HepG2 (cell line): Measurements from ENCODE around the gene LRRIQ4. TPM values are rescaled to one million over a fixed set of nuclear protein-coding genes. Genes with fewer than 3 reads are reported as not detected.

Source experiments
- CREM ChIP-seq, 2 experiments: sonication (generic) in 1 of 2; formaldehyde crosslinking in 1 of 2; IDR thresholded peaks; 2 replicates each; pipeline versions ENCODE4 v1.4.0 to v1.6.1; 2016 to 2020; ENCODE audit warnings: antibody characterized with exemption in 1 of 2, mild to moderate bottlenecking in 1 of 2, missing genetic modification reagents in 1 of 2
- ETV6 ChIP-seq: sonication (generic); formaldehyde crosslinking; conservative IDR thresholded peaks from 2 replicates; pipeline ENCODE4 v1.4.0; 2020; ENCODE audit warnings: missing genetic modification reagents
- FIP1L1 ChIP-seq: fragments of 200-400 bp; formaldehyde crosslinking; IDR thresholded peaks from 2 replicates; pipeline ENCODE4 v1.6.1; 2018; ENCODE audit warnings: low read depth, mild to moderate bottlenecking, low read length, moderate library complexity, borderline replicate concordance; ENCODE audit not compliant: insufficient read depth
- KDM4B ChIP-seq: sonication (generic); formaldehyde crosslinking; IDR thresholded peaks from 2 replicates; pipeline ENCODE4 v1.4.0; 2020; ENCODE audit warnings: missing genetic modification reagents
- KMT2A ChIP-seq: sonication (generic); formaldehyde crosslinking; IDR thresholded peaks from 2 replicates; pipeline ENCODE4 v1.4.0; 2020; ENCODE audit warnings: missing genetic modification reagents
- MXI1 ChIP-seq: IDR thresholded peaks from 3 replicates; pipeline ENCODE4 v1.6.1; 2012; ENCODE audit warnings: low read depth, low read length, inconsistent platforms, borderline replicate concordance
- NR2C2 ChIP-seq: sonication (generic); formaldehyde crosslinking; IDR thresholded peaks from 2 replicates; pipeline ENCODE4 v1.4.0; 2020; ENCODE audit warnings: missing genetic modification reagents, mild to moderate bottlenecking, moderate library complexity, borderline replicate concordance
- PHF8 ChIP-seq: sonication (generic); formaldehyde crosslinking; IDR thresholded peaks from 2 replicates; pipeline ENCODE4 v1.5.0; 2020; ENCODE audit warnings: missing genetic modification reagents
- POGZ ChIP-seq: sonication (generic); formaldehyde crosslinking; IDR thresholded peaks from 2 replicates; pipeline ENCODE4 v1.4.0; 2020; ENCODE audit warnings: mild to moderate bottlenecking, missing genetic modification reagents
- RBFOX2 ChIP-seq: fragments of 200-400 bp; formaldehyde crosslinking; IDR thresholded peaks from 2 replicates; pipeline ENCODE4 v1.6.1; 2017; ENCODE audit warnings: low read depth, mild to moderate bottlenecking, low read length
- REST ChIP-seq, 2 experiments: IDR thresholded peaks; 2 replicates each; pipeline ENCODE4 v1.6.1; 2011 to 2012; ENCODE audit warnings: low read length in 2 of 2, borderline replicate concordance in 1 of 2, low read depth in 1 of 2, mild to moderate bottlenecking in 1 of 2, moderate library complexity in 1 of 2
- RFX5 ChIP-seq: IDR thresholded peaks from 2 replicates; pipeline ENCODE4 v1.6.1; 2011; ENCODE audit warnings: low read depth, low read length, improper control_type of control experiment
- SETDB1 ChIP-seq: sonication (generic); formaldehyde crosslinking; IDR thresholded peaks from 2 replicates; pipeline ENCODE4 v1.5.1; 2020; ENCODE audit warnings: missing genetic modification reagents, mild to moderate bottlenecking, borderline replicate concordance
- THAP8 ChIP-seq: sonication (generic); formaldehyde crosslinking; IDR thresholded peaks from 2 replicates; pipeline ENCODE4 v1.5.1; 2020; ENCODE audit warnings: missing genetic modification reagents, mild to moderate bottlenecking, borderline replicate concordance
- ZFY ChIP-seq: sonication (generic); formaldehyde crosslinking; IDR thresholded peaks from 2 replicates; pipeline ENCODE4 v1.4.0; 2020; ENCODE audit warnings: missing genetic modification reagents
- ZNF160 ChIP-seq: sonication (generic); formaldehyde crosslinking; IDR thresholded peaks from 2 replicates; pipeline ENCODE4 v1.8.0; 2022; ENCODE audit warnings: mild to moderate bottlenecking, inconsistent platforms, missing genetic modification reagents
- ZNF260 ChIP-seq: sonication (generic); formaldehyde crosslinking; IDR thresholded peaks from 2 replicates; pipeline ENCODE4 v1.4.0; 2020; ENCODE audit warnings: missing genetic modification reagents, low read depth, mild to moderate bottlenecking, borderline replicate concordance
- ZNF263 ChIP-seq: sonication (generic); formaldehyde crosslinking; IDR thresholded peaks from 2 replicates; pipeline ENCODE4 v1.4.0; 2020; ENCODE audit warnings: missing genetic modification reagents
- ZNF33A ChIP-seq: sonication (generic); formaldehyde crosslinking; IDR thresholded peaks from 2 replicates; pipeline ENCODE4 v1.5.1; 2020; ENCODE audit warnings: missing genetic modification reagents, mild to moderate bottlenecking, moderate library complexity, borderline replicate concordance
- ZNF563 ChIP-seq: sonication (generic); formaldehyde crosslinking; IDR thresholded peaks from 2 replicates; pipeline ENCODE4 v1.8.0; 2022; ENCODE audit warnings: mild to moderate bottlenecking, moderate library complexity, missing genetic modification reagents
- ZNF607 ChIP-seq: sonication (generic); formaldehyde crosslinking; IDR thresholded peaks from 2 replicates; pipeline ENCODE4 v1.5.1; 2020; ENCODE audit warnings: missing genetic modification reagents, mild to moderate bottlenecking, borderline replicate concordance
- ZNF670 ChIP-seq: sonication (generic); formaldehyde crosslinking; IDR thresholded peaks from 2 replicates; pipeline ENCODE4 v1.8.0; 2022; ENCODE audit warnings: mild to moderate bottlenecking, missing genetic modification reagents, borderline replicate concordance
- ZNF709 ChIP-seq: sonication (generic); formaldehyde crosslinking; IDR thresholded peaks from 2 replicates; pipeline ENCODE4 v1.5.0; 2020; ENCODE audit warnings: mild to moderate bottlenecking, missing genetic modification reagents
- ZNF792 ChIP-seq: IDR thresholded peaks from 2 replicates; pipeline ENCODE4 v1.6.1; 2016
- ZNF839 ChIP-seq: sonication (generic); formaldehyde crosslinking; IDR thresholded peaks from 2 replicates; pipeline ENCODE4 v1.4.0; 2020; ENCODE audit warnings: missing genetic modification reagents, mild to moderate bottlenecking, borderline replicate concordance
- polyA plus RNA-seq, 8 experiments: library from polyadenylated mRNA; depleted of rRNA in 3 of 8; stranded (reverse) in 7 of 8; unstranded in 1 of 8; fragments of >200 nt; fragmentation: Illumina TruSeq in 4 of 8; extraction: Trizol in 4 of 8; gene quantifications; 2 replicates each; pipeline versions ENCODE4 v1.2.1 to v1.2.3, GENCODE V29; 2011 to 2016; ENCODE audit warnings: low read depth in 4 of 8, missing spikeins in 1 of 8, mixed read lengths in 1 of 8; ENCODE audit not compliant: insufficient read depth in 1 of 8
- total RNA-seq, 5 experiments: library from RNA; depleted of rRNA; stranded (reverse); fragments of >200 nt; fragmentation: Illumina TruSeq; extraction: Trizol; gene quantifications; 2 replicates each; pipeline ENCODE4 v1.2.3, GENCODE V29; 2016; ENCODE audit warnings: low read depth in 1 of 5

The LRRIQ4 gene
- total and polyA plus RNA-seq, 2 of the 13 experiments (the other 11 are each of a cell fraction or from before 2014, with no cell fraction given), result not detected

GRCh38 chr3:169764882-169765612 lies 47.6 kb upstream of the LRRIQ4 start, which contains the start of gene TERC (continued):
- TF ChIP-seq THAP8 (CRISPR knock-in tag) (0 out of 2 replicates have a peak, but pooled peaks have one; percentile 12), CREM (IDR thresholded peaks at IDR 0.05) (peak; percentile 55), CREM (CRISPR knock-in tag; IDR thresholded peaks at IDR 0.05) (no peak), RFX5 (no peak), ZNF260 (no peak), POGZ (CRISPR knock-in tag) (peak; percentile 96), REST (IDR thresholded peaks at IDR 0.05; ENCODE audit: borderline replicate concordance in 1 of 2, low read depth in 1 of 2, low read length in 2 of 2) (0 out of 4 replicates have a peak, but pooled peaks of 1 of the 2 experiments have one; percentile 14), ZFY (CRISPR knock-in tag) (peak; percentile 63), ETV6 (CRISPR knock-in tag) (peak; percentile 89), ZNF263 (CRISPR knock-in tag) (no peak), ZNF33A (CRISPR knock-in tag) (no peak), RBFOX2 (peak; percentile 90), FIP1L1 (no peak), ZNF670 (no peak), ZNF709 (CRISPR knock-in tag) (peak; percentile 57; the same call in 1 of the 2 replicates), ZNF563 (CRISPR knock-in tag) (0 out of 2 replicates have a peak, but pooled peaks have one; percentile 41), KMT2A (no peak), ZNF607 (CRISPR knock-in tag) (0 out of 2 replicates have a peak, but pooled peaks have one; percentile 7), ZNF839 (CRISPR knock-in tag) (no peak), PHF8 (CRISPR knock-in tag) (peak; percentile 75), NR2C2 (CRISPR knock-in tag) (peak; percentile 26; the same call in 1 of the 2 replicates), KDM4B (CRISPR knock-in tag) (no peak), ZNF160 (0 out of 2 replicates have a peak, but pooled peaks have one; percentile 39), MXI1 (peak; percentile 39; the same call in 1 of the 3 replicates), ZNF792 (CRISPR knock-in tag) (0 out of 2 replicates have a peak, but pooled peaks have one; percentile 20), SETDB1 (no peak)
